HG03103 (cell line): ENCODE data around the gene FRMD6.
A peak's percentile ranks its signal among the peaks of the same experiment; 100 is the strongest.
"Not testable (repeated sequence)": the region's sequence is repeated elsewhere in the genome, so short reads cannot be mapped to it uniquely, and the experiment has no call there.

Experiments used
- ATAC-seq: cut with Tn5 transposase; IDR thresholded peaks from one replicate; pipeline ENCODE4 v1.9.1; 2021; ENCODE audit warnings: low read depth; ENCODE audit not compliant: unreplicated experiment

Gene FRMD6

DNA sequence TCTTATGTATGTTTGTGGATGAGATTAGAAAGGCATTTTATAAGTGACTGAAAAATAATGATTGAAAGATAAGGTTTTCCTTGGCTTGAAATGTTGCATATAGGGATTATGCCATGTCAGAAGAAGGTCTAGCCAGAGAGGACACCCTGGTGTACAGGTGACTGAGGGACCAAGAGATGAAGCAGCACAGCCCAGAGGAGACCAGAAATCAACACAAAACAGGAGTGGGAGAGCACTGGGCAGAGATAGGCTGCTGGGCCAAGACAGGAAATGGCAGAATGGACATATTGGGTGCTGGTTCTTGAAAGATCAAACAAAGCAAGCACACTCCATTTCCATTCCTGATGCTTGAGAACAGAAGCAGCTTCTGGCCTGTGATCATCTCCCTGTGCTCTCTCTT, 24.4 kb upstream of the FRMD6 start:
- ATAC-seq = no peak

GRCh38 chr14:51628238-51628637, 23.5 kb upstream of the FRMD6 start:
- no peak for ATAC-seq

- no peak for ATAC-seq
Observed at GRCh38 chr14:51630987-51631386, 20.7 kb upstream of the FRMD6 start.

DNA sequence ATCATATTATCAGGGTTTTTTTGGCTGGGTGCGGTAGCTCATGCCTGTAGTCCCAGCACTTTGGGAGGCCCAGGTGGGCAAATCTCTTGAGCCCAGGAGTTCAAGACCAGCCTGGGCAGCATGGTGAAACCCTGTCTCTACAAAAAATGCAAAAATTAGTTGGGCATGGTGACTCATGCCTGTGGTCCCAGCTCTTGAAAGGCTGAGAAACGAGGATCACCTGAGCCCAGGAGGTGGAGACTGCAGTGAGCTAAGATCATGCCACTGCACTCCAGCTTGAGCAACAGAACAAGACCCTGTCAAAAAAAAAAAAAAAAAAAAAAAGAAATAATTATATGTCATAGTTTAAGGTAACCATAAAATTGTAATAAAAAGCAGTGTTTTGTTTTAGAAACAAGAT, 18.4 kb upstream of the FRMD6 start:
- ATAC-seq = not testable (repeated sequence)

DNA sequence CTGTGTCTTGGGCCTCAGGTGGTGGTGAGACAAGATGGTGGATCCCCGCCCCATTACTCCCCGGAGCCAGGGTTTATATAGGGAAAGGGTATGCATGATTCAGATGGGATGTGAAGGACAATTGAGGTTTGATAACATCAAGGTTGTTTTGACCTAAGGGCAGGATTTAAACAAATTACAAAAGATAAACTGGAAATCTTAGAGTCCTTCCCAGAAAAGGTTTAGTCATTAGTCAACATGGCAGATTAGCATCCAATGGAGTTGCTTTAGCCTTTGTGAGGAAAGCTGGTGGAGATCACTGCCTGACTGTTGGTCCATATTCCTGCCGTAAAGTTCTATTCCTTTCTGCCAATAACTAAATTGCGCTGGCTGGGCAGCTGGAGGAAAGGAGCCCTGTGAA, 15.6 kb upstream of the FRMD6 start:
- no peak for ATAC-seq

- no peak for ATAC-seq
Observed at GRCh38 chr14:51638071-51638944, 13.4 kb upstream of the FRMD6 start.

DNA sequence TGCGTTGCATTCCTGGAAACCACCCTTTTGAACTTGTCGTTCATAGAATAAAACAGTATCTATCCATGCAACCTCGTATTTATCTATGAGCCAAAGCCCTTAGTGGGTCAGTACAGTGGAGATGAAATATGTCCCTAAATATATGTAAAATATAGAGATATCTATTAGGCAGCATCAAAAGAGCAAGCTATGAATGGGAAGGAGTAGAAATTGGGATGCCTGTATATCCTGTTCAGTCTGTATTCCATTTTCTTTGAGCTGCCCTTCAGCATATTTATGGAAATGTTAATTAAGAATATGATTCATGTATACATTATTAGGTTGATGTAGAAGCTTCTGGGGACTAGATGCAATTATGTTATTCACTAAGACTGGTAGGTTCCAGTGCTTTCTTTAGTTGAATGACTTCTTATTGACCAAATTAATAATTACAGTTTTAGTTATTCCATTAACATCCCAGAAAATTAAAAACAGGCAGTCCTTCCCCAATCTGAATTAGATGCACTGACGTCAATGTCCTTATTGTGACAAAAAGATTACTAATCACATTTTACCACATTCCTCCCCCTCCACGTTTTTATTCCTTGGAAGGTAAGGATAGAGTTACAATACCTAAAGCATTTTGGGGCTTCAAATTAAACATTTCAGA, 11.9 kb upstream of the FRMD6 start:
- ATAC-seq = no peak

DNA sequence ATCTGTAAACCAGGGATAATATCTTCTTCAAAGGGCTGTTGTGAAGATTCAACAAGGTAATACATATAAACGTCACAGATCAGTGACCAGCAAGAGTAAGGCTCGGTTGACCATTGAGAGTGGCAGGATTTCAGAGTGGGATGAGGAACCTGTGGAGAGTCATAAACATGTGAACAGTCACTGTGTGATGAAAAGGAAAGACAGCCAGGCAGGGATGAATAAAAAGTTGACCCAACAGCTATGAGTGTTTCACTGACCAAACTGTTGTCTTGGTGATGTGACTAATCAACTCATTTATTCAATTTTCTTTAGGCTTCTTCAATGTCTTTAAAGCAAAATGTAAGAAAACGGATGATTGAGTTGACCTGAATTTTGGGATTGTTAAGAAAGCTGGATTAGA, 8.6 kb upstream of the FRMD6 start:
- no peak for ATAC-seq

DNA sequence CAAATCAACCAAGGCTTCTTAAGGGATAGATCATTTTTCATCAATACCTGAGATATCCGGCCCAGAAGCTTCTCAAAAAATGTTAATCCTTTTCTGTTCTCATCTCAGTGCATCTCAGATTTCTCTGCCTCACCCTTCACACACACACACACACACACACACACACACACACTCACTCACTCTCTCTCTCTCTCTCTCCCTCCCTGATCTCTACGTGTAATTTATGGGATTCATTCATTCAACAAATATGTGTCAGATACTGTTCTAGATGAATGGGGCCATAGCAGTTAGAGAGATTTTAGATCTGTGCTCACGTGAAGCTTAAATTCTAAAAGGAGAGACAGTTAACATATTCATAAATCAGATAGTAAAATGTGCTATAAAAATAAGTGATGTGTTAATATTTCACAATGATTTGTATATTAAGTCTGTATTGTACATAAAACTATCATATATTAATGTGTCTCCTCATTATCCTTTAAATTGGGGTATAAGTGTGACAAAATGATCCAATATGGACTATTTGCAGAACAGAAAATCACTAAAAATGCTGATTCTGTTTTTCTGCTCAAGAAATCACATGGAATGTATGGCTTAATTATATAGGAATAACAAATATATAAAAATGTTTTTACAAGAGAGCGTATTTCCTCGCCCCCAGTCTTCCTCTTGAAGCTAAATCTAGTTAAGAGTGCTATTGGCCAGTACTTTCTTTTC, 7.3 kb upstream of the FRMD6 start:
- ATAC-seq = no peak

- no peak for ATAC-seq
Observed at GRCh38 chr14:51648296-51648695, 3.4 kb upstream of the FRMD6 start.

GRCh38 chr14:51650716-51651387, 858 bp upstream of the FRMD6 start:
- ATAC-seq = no peak

DNA sequence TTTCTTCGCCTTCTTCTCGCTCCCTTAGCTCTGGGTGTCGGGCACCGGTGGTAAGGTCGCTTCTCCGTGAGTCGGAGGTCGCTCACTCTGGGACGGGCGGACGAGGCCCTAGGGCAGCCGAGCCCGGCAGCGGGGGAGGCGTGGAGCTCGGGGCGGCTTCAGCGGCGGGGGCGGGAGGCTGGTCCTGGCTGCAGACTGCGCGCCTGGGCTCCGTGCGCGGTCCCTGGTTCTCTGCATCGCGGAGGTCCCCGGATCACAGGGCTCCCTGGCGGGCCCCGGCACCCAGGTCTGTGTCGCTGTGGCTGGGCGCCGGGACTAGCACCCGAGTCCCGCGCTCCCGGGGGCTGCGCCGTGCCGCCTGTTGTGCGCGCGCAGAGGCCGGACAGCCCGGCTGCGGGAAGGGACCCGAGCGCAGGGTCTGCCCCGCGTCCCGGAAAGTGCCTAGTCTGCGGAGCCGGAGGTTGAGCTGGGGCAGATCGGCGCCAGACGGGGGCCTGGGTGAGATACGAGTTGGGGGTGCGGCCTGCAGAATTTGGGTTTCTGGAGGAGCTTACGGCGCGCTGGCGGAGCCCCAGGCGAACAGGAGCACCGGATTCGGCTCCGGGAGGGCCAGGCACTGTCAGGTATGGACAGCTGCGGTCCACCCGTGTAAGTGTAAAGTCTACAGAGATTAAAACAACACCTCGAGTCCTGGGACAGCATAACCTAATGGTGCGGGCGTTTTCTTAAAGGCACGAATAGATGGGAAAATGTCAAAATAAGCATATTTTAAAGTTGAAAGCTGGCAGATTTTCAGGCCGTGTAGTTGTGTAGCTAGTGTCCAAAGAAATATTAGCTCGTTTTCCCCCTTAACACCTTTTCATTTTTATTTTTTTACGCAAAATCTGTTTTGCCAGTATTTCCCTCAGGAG, 713 bp downstream of the FRMD6 start:
- ATAC-seq = peak; percentile 35

DNA sequence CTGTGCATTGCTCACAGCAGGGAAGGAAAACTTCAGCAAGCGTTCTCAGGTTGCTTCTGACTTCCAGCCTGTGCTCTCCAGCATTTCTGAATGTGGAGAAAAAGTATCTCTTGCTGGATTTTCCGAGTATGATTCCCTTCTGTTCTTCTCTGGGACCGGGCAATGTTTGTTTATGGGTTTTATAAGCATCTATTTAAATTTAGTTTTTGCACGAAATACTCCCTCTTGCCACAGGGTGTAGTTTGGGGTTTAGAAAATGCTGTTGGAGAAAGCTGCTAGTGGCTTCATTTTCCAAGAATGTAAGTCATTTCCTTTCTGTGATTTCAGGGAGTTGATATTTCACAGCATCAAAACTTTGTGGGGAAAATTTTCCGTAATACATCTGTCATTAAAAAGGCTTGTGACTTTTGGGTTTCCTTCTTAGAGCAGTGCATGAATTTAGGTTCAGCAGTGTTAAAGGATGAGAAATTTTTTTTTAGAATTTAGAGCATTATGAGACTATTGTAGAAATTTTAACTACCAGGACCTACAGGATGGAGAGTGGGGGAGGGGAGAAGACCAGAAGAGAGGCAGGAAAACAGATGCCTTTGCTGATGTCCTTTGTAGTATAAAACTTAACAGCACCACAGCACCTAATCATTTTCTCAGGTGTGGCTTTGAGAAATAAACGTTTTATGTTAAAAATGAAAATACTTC, 1.5 kb downstream of the FRMD6 start:
- no peak for ATAC-seq

- no peak for ATAC-seq
Observed at GRCh38 chr14:51653775-51654532, 2.2 kb downstream of the FRMD6 start.

DNA sequence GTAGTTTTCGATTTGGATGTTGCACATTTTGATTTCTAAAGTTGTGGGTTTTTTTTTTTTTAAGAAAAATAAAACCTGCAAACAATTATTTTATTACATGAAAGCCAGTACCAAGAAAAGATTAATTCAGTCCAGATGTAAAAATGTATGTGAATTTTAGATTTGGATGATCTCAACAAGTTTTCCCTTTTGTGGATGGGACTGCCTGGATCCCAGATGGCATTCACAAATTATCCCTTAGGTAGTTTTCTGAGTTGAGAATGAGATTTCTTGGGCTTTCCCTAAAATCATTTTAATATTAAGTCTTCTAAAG, 2.8 kb downstream of the FRMD6 start:
- ATAC-seq = no peak

- no peak for ATAC-seq
Observed at GRCh38 chr14:51657762-51658161, 6.1 kb downstream of the FRMD6 start.

- no peak for ATAC-seq
Observed at GRCh38 chr14:51658441-51659173, 6.9 kb downstream of the FRMD6 start.

DNA sequence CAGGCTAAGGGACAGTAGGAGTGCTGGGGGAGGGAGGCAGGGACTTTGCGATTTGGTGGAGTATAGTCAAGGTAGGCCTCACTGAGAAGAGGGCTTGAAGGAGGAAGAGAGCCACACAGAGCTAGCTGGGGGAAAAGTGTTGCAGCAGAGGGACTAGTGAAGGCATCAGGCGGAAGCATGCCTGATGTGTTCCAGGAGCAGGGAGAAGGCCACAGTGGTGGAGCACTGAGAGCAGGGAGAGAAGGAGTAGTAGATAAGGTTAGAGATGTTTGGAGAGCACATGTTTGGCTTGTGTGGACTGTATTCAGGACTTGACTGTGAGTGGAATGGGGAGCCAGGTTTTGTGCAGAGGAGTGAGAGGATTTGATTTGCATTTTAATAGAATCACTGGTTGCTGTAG, 9.0 kb downstream of the FRMD6 start:
- ATAC-seq = no peak
